B cell (primary cell): ENCODE data around the gene RNF217. TPM values are rescaled to one million over a fixed set of nuclear protein-coding genes. Genes with fewer than 3 reads are reported as not detected.

Source experiments
- ATAC-seq: fragments of 200-7000 bp; cut with Tn5 transposase; one replicate; pipeline ENCODE4 v1.10.0; 2021; ENCODE audit warnings: low read depth, mild to moderate bottlenecking, moderate number of reproducible peaks, moderate library complexity
- CTCF ChIA-PET: fragments of 350-600 bp; sonication (Branson Sonifier 250); formaldehyde crosslinking; loops from one replicate; lab custom pipeline; 2021; ENCODE audit warnings: antibody characterized with exemption, inconsistent platforms; lab: Charles Lee
- POLR2A ChIA-PET: fragments of 350-600 bp; sonication (Branson Sonifier 250); formaldehyde crosslinking; loops from one replicate; lab custom pipeline; 2021; ENCODE audit warnings: antibody characterized with exemption; lab: Charles Lee
- DNase-seq: peaks from one replicate; pipeline ENCODE4 v3.0.0; 2013
- H2AFZ ChIP-seq: 2 replicates; pipeline ENCODE4 v1.6.1; 2012; ENCODE audit warnings: mild to moderate bottlenecking, low read depth, low read length; ENCODE audit not compliant: insufficient read depth, poor library complexity, severe bottlenecking
- H3K27ac ChIP-seq, 2 donors: 1 replicate in 1 of 2; 2 replicates in 1 of 2; pipeline ENCODE4 v1.5.1; 2012 to 2013; ENCODE audit warnings: low read length in 2 of 2, mild to moderate bottlenecking in 2 of 2, moderate library complexity in 1 of 2
- H3K27me3 ChIP-seq, 4 experiments: fragments of 200-600 bp in 1 of 4; sonication (generic) in 1 of 4; replicated peaks in 1 of 4; 1 replicate in 2 of 4; 2 replicates in 2 of 4; pipeline versions ENCODE4 v1.6.1 to v1.7.0; 2013 to 2016; ENCODE audit warnings: low read length in 3 of 4, mild to moderate bottlenecking in 2 of 4, mixed read lengths in 1 of 4, moderate library complexity in 1 of 4; ENCODE audit not compliant: insufficient read depth in 4 of 4, control insufficient read depth in 3 of 4; ENCODE audit errors: control extremely low read depth in 1 of 4
- H3K36me3 ChIP-seq, 2 experiments: replicated peaks in 1 of 2; 1 replicate in 1 of 2; 2 replicates in 1 of 2; pipeline versions ENCODE4 v1.6.1 to v1.7.1; 2013; ENCODE audit warnings: low read length in 1 of 2; ENCODE audit not compliant: insufficient read depth in 2 of 2, control insufficient read depth in 1 of 2; ENCODE audit errors: control extremely low read depth in 1 of 2, extremely low read depth in 1 of 2
- H3K4me1 ChIP-seq, 2 donors: fragments of 200-600 bp in 1 of 2; sonication (generic) in 1 of 2; 1 replicate in 1 of 2; 2 replicates in 1 of 2; pipeline versions ENCODE4 v1.5.1 to v1.6.1; 2013 to 2017; ENCODE audit warnings: low read length in 2 of 2; ENCODE audit not compliant: control insufficient read depth in 2 of 2, insufficient read depth in 2 of 2
- H3K4me2 ChIP-seq: replicated peaks from 2 replicates; pipeline ENCODE3; 2012; ENCODE audit warnings: mild to moderate bottlenecking, low read depth, low read length; ENCODE audit not compliant: poor library complexity, severe bottlenecking
- H3K4me3 ChIP-seq, 5 experiments: fragments of 200-600 bp in 1 of 5; sonication (generic) in 1 of 5; 1 replicate in 3 of 5; 2 replicates in 2 of 5; pipeline versions ENCODE4 v1.5.1 to v1.7.0; 2011 to 2016; ENCODE audit warnings: low read length in 4 of 5, mild to moderate bottlenecking in 4 of 5, low read depth in 2 of 5, control low read depth in 1 of 5, moderate library complexity in 1 of 5; ENCODE audit not compliant: insufficient read depth in 1 of 5; ENCODE audit errors: control extremely low read depth in 1 of 5, extremely low read depth in 1 of 5
- H3K79me2 ChIP-seq: fragments of 200-600 bp; sonication (generic); one replicate; pipeline ENCODE4 v1.6.0; 2016; ENCODE audit warnings: low read length; ENCODE audit not compliant: control insufficient read depth, insufficient read depth
- H3K9ac ChIP-seq: fragments of 200-600 bp; sonication (generic); 2 replicates; pipeline ENCODE4 v1.6.1; 2017; ENCODE audit warnings: mild to moderate bottlenecking, low read length, moderate library complexity
- H3K9me3 ChIP-seq, 3 donors: one replicate each; pipeline versions ENCODE4 v1.6.1 to v1.7.1; 2013; ENCODE audit warnings: low read length in 2 of 3; ENCODE audit not compliant: control insufficient read depth in 2 of 3, insufficient read depth in 1 of 3; ENCODE audit errors: control extremely low read depth in 1 of 3
- H4K20me1 ChIP-seq: 2 replicates; pipeline ENCODE4 v1.6.0; 2012; ENCODE audit warnings: mild to moderate bottlenecking, low read length; ENCODE audit not compliant: insufficient read depth, control insufficient read depth, poor library complexity, severe bottlenecking
- H3K27ac Mint-ChIP-seq: one replicate; pipeline ENCODE4 v1.8.0; 2021; ENCODE audit warnings: mixed read lengths
- H3K27me3 Mint-ChIP-seq: one replicate; pipeline ENCODE4 v1.8.0; 2021; ENCODE audit warnings: mixed read lengths
- H3K4me1 Mint-ChIP-seq: one replicate; pipeline ENCODE4 v1.8.0; 2021; ENCODE audit warnings: mixed read lengths
- H3K4me3 Mint-ChIP-seq: one replicate; pipeline ENCODE4 v1.8.0; 2021; ENCODE audit warnings: mixed read lengths
- H3K9me3 Mint-ChIP-seq: one replicate; pipeline ENCODE4 v1.8.0; 2022; ENCODE audit warnings: mixed read lengths; ENCODE audit not compliant: insufficient read depth
- EZH2 ChIP-seq: IDR thresholded peaks from 2 replicates; pipeline ENCODE4 v1.6.1; 2012; ENCODE audit warnings: borderline replicate concordance, low read depth, mild to moderate bottlenecking, moderate library complexity, low read length; ENCODE audit not compliant: insufficient read depth, poor library complexity, severe bottlenecking
- WGBS: methylation state at CpG from one replicate; pipeline ENCODE4 v1.1.5; 2013; ENCODE audit warnings: missing lambda C conversion rate; ENCODE audit not compliant: insufficient coverage; 5-methylcytosine and 5-hydroxymethylcytosine counted together
- intact Hi-C: fragments of 100-400 bp; cut with micrococcal nuclease; formaldehyde crosslinking; loops from one replicate; pipeline ENCODE4 v1.10.0; 2022
- polyA plus RNA-seq: library from polyadenylated mRNA; depleted of rRNA; stranded (reverse); fragments of >200 nt; gene quantifications from 2 replicates; pipeline ENCODE4 v1.2.3, GENCODE V29; 2012
- total RNA-seq, 2 donors: library from RNA; stranded (reverse); fragments of 120-200 nt in 1 of 2; gene quantifications; 1 replicate in 1 of 2; 2 replicates in 1 of 2; pipeline versions ENCODE4 v1.2.3 to v1.2.4, GENCODE V29; 2013 to 2022
- TF ChIP-seq, protein P1 (sequence below): fragments of 200-600 bp; IDR thresholded peaks from one replicate; pipeline ENCODE4 v1.8.0; 2022; ENCODE audit warnings: antibody characterized with exemption, mild to moderate bottlenecking

Gene RNF217
- total and polyA plus RNA-seq, 2 donors (not counting 1 experiment from before 2014, with no cell fraction given) = 0.03 TPM; not detected in 1

DNA sequence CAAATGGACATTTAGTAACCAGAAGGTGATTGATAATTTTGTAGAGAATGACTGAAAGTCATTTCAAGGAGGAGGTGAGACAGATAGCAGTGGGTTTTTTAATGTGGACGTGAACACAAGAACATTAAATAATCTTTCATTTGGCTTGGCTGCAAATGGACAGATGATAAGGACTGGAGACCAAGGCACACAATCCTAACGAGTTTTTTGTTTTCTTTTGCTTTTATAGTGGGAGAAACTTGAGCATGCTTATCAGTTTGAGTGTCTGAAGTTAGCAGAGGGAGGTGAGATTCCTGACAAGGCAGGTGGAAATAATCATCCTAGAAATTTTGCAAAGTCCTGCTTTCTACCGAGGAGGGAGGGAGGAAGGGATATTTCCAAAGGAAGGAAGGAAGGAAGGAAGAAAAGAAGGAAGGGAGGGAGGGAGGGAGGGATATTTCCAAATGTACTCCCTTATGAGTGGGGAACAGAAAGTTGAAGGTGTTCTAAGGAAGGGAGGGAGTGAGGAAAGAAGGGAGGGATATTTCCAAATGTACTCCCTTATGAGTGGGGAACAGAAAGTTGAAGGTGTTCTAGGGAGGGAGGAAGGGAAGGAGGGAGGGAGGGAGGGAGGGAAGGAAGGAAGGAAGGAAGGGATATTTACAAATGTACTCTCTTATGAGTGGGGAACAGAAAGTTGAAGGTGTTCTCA, 63.1 kb downstream of the RNF217 start:
- no peak overlapping the region for H3K4me3 Mint-ChIP-seq
- Histone ChIP-seq H3K4me1 (no peaks in the 10 kb centered on the region), H3K27ac (no peak overlapping the region), H3K36me3 (no peaks in the 10 kb centered on the region), H3K79me2 (no peaks in the 10 kb centered on the region), H2AFZ (no peak overlapping the region), H3K4me2 (no peak overlapping the region), H4K20me1 (no peaks in the 10 kb centered on the region), H3K9ac (no peak overlapping the region), H3K27me3 (no peaks in the 10 kb centered on the region), H3K9me3 (no peaks in the 10 kb centered on the region), H3K4me3 (no peak overlapping the region)
- H3K27ac Mint-ChIP-seq = no peak overlapping the region
- POLR2A ChIA-PET = no interaction called here
- DNase-seq = no peak
- H3K4me1 Mint-ChIP-seq = no peaks in the 10 kb centered on the region
- intact Hi-C loops = no loop called here
- H3K27me3 Mint-ChIP-seq = no peaks in the 10 kb centered on the region
- TF ChIP-seq, protein P1, sequence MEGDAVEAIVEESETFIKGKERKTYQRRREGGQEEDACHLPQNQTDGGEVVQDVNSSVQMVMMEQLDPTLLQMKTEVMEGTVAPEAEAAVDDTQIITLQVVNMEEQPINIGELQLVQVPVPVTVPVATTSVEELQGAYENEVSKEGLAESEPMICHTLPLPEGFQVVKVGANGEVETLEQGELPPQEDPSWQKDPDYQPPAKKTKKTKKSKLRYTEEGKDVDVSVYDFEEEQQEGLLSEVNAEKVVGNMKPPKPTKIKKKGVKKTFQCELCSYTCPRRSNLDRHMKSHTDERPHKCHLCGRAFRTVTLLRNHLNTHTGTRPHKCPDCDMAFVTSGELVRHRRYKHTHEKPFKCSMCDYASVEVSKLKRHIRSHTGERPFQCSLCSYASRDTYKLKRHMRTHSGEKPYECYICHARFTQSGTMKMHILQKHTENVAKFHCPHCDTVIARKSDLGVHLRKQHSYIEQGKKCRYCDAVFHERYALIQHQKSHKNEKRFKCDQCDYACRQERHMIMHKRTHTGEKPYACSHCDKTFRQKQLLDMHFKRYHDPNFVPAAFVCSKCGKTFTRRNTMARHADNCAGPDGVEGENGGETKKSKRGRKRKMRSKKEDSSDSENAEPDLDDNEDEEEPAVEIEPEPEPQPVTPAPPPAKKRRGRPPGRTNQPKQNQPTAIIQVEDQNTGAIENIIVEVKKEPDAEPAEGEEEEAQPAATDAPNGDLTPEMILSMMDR = no peak
- no peak for TF ChIP-seq EZH2
- WGBS = 54% methylated on average over 2 of the region's 3 CpGs
- ATAC-seq = no peak
- CTCF ChIA-PET = no interaction called here
- H3K9me3 Mint-ChIP-seq = no peaks in the 10 kb centered on the region

DNA sequence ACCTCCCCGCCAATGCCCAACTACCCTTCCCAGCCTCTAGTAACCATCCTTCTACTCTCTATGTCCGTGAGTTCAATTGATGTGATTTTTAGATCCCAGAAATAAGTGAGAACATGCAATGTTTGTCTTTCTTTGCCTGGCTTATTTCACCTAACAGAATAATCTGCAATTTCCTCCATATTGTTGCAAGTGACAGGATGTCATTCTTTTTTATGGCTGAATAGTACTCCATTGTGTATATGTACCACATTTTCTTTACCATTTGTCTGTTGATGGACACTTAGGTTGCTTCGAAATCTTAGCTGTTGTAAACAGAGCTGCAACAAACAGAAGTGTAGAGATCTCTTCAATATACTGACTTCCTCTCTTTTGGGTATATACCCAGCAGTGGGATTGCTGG, 65.0 kb downstream of the RNF217 start:
- TF ChIP-seq, protein P1 = no peak
- no peak for TF ChIP-seq EZH2
- Histone ChIP-seq H3K4me1 (no peaks in the 10 kb centered on the region), H3K9me3 (peaks cover 0 to 5% (median 0%) of the 10 kb centered on the region in 3 donors), H3K9ac (no peak overlapping the region), H3K27ac (no peak overlapping the region), H3K4me3 (no peak overlapping the region), H3K36me3 (no peaks in the 10 kb centered on the region), H3K27me3 (no peaks in the 10 kb centered on the region), H3K4me2 (no peak overlapping the region), H2AFZ (no peak overlapping the region), H3K79me2 (no peaks in the 10 kb centered on the region), H4K20me1 (no peaks in the 10 kb centered on the region)
- CTCF ChIA-PET = no interaction called here
- ATAC-seq (no peak), DNase-seq (no peak)
- intact Hi-C loops = no loop called here
- POLR2A ChIA-PET = no interaction called here
- no peaks in the 10 kb centered on the region for H3K4me1 Mint-ChIP-seq
- no peak overlapping the region for H3K4me3 Mint-ChIP-seq
- WGBS = no CpG with 5 or more reads among the region's 3 CpGs
- no peak overlapping the region for H3K27ac Mint-ChIP-seq
- no peaks in the 10 kb centered on the region for H3K9me3 Mint-ChIP-seq
- no peaks in the 10 kb centered on the region for H3K27me3 Mint-ChIP-seq
